Lower leg skin (tissue), 3 donors: ENCODE data around the gene ZCCHC14.

Source experiments
- POLR2A ChIP-seq, 2 donors: fragments of 450-650 bp; IDR thresholded peaks; one replicate each; pipeline ENCODE4 v1.6.1; 2016 to 2017; ENCODE audit warnings: antibody characterized with exemption in 2 of 2, mild to moderate bottlenecking in 1 of 2, moderate library complexity in 1 of 2
- TF ChIP-seq, protein P1 (sequence below), 3 donors: fragments of 450-650 bp; IDR thresholded peaks; one replicate each; pipeline ENCODE4 v1.5.1; 2016; ENCODE audit warnings: antibody characterized with exemption in 3 of 3, mild to moderate bottlenecking in 3 of 3, moderate library complexity in 2 of 3

DNA sequence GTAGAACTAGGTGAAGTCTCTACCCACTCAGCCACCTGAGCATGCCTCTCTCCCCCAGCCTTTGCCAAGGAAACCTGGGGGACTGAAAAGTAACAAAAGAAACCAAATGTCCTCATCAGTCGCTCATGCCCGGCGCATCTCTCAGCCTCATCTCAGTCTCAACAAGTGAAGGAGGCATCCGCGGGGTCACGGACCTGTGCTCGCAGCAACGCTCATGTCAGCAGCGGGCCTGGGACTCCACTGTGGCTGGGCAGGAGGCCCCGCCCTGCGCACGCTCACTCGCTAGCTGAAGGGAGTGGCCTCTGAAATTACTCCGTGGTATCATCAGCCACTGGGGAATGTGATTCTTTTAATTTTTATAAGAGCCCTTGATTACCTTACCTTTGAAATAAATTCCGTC lies 69.4 kb downstream of the ZCCHC14 start:
- no peak for TF ChIP-seq POLR2A (IDR thresholded peaks at IDR 0.05)
- TF ChIP-seq, protein P1, sequence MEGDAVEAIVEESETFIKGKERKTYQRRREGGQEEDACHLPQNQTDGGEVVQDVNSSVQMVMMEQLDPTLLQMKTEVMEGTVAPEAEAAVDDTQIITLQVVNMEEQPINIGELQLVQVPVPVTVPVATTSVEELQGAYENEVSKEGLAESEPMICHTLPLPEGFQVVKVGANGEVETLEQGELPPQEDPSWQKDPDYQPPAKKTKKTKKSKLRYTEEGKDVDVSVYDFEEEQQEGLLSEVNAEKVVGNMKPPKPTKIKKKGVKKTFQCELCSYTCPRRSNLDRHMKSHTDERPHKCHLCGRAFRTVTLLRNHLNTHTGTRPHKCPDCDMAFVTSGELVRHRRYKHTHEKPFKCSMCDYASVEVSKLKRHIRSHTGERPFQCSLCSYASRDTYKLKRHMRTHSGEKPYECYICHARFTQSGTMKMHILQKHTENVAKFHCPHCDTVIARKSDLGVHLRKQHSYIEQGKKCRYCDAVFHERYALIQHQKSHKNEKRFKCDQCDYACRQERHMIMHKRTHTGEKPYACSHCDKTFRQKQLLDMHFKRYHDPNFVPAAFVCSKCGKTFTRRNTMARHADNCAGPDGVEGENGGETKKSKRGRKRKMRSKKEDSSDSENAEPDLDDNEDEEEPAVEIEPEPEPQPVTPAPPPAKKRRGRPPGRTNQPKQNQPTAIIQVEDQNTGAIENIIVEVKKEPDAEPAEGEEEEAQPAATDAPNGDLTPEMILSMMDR (IDR thresholded peaks at IDR 0.05), result no peak
